Peyer's patch (tissue), 4 donors: ENCODE measurements around the gene MICB.

Experiments
- POLR2A ChIP-seq, 2 donors: fragments of 450-650 bp; IDR thresholded peaks; one replicate each; pipeline ENCODE4 v1.5.1; 2017; ENCODE audit warnings: antibody characterized with exemption in 2 of 2, mild to moderate bottlenecking in 2 of 2, moderate library complexity in 2 of 2
- TF ChIP-seq, protein P1 (sequence below), 6 experiments: fragments of 450-650 bp in 4 of 6; fragments of 200-600 bp in 2 of 6; sonication (generic) in 1 of 6; IDR thresholded peaks; one replicate each; pipeline ENCODE4 v1.5.1; 2017 to 2019; ENCODE audit warnings: antibody characterized with exemption in 6 of 6, mild to moderate bottlenecking in 3 of 6, moderate library complexity in 1 of 6

DNA sequence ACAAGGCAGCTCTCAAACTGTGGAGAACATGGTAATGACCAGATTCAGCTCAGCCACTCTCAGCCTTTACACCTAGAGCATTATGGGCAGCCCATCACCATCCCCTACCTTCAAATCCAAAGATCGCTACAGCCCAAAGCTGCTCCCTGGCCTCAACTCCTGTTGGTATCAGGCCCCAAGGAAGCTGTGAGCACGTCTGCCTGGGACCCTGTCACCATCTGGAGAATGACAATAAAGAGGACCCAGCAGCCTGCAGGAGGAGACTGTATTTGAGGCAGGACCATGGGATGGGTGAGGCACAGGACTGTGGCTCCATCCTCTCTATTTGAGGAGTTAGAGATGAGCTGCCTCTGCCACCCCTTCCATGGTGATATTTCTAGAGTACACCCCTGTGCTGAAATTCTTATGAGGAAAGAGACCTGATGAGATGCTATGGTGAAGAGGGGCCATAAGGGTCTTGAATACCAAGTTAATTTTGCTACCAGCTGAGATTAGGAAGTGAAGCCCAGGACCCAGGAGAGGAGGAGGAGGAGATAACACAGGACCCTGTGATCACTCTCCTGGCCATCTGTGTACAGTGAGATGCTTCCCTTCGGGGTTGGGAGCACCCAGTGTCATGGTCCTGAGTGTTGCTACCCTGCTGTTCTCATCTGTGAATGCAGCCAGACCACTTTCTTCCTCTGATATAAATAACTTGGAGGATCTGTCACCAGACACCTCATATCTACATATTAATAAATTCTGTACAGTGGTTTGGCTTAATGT is 19.6 kb upstream of the MICB start:
- TF ChIP-seq, protein P1, sequence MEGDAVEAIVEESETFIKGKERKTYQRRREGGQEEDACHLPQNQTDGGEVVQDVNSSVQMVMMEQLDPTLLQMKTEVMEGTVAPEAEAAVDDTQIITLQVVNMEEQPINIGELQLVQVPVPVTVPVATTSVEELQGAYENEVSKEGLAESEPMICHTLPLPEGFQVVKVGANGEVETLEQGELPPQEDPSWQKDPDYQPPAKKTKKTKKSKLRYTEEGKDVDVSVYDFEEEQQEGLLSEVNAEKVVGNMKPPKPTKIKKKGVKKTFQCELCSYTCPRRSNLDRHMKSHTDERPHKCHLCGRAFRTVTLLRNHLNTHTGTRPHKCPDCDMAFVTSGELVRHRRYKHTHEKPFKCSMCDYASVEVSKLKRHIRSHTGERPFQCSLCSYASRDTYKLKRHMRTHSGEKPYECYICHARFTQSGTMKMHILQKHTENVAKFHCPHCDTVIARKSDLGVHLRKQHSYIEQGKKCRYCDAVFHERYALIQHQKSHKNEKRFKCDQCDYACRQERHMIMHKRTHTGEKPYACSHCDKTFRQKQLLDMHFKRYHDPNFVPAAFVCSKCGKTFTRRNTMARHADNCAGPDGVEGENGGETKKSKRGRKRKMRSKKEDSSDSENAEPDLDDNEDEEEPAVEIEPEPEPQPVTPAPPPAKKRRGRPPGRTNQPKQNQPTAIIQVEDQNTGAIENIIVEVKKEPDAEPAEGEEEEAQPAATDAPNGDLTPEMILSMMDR (IDR thresholded peaks at IDR 0.05) = no peak
- TF ChIP-seq POLR2A (IDR thresholded peaks at IDR 0.05) = no peak
